Measurements from ENCODE around the gene METTL17.

METTL17 gene

GRCh38 chr14:21024585-21025370 lies 35.0 kb downstream of the METTL17 start, which contains the start of gene NDRG2:
Gene NDRG2, minus strand, starts transcription at chr14:21025061. Its CDS starts 1,746 bp downstream, at chr14:21023315.
- DNase-seq (ENCODE audit: extremely low read depth, low read depth), result no peak
- peak within 1 kb of the TSS; percentile 34 for H3K4me3 ChIP-seq (replicated peaks; ENCODE audit: low read depth, low read length)
- TF ChIP-seq, protein P1, sequence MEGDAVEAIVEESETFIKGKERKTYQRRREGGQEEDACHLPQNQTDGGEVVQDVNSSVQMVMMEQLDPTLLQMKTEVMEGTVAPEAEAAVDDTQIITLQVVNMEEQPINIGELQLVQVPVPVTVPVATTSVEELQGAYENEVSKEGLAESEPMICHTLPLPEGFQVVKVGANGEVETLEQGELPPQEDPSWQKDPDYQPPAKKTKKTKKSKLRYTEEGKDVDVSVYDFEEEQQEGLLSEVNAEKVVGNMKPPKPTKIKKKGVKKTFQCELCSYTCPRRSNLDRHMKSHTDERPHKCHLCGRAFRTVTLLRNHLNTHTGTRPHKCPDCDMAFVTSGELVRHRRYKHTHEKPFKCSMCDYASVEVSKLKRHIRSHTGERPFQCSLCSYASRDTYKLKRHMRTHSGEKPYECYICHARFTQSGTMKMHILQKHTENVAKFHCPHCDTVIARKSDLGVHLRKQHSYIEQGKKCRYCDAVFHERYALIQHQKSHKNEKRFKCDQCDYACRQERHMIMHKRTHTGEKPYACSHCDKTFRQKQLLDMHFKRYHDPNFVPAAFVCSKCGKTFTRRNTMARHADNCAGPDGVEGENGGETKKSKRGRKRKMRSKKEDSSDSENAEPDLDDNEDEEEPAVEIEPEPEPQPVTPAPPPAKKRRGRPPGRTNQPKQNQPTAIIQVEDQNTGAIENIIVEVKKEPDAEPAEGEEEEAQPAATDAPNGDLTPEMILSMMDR (IDR thresholded peaks at IDR 0.05; ENCODE audit: low read depth, low read length, missing control alignments), result no peak

GRCh38 chr14:21025371-21026273 lies 35.8 kb downstream of the METTL17 start:
- no peak for DNase-seq (ENCODE audit: extremely low read depth, low read depth)
- peak overlapping the region; percentile 34 for H3K4me3 ChIP-seq (replicated peaks; ENCODE audit: low read depth, low read length)
- TF ChIP-seq, protein P1 (IDR thresholded peaks at IDR 0.05; ENCODE audit: low read depth, low read length, missing control alignments), result no peak

DNA sequence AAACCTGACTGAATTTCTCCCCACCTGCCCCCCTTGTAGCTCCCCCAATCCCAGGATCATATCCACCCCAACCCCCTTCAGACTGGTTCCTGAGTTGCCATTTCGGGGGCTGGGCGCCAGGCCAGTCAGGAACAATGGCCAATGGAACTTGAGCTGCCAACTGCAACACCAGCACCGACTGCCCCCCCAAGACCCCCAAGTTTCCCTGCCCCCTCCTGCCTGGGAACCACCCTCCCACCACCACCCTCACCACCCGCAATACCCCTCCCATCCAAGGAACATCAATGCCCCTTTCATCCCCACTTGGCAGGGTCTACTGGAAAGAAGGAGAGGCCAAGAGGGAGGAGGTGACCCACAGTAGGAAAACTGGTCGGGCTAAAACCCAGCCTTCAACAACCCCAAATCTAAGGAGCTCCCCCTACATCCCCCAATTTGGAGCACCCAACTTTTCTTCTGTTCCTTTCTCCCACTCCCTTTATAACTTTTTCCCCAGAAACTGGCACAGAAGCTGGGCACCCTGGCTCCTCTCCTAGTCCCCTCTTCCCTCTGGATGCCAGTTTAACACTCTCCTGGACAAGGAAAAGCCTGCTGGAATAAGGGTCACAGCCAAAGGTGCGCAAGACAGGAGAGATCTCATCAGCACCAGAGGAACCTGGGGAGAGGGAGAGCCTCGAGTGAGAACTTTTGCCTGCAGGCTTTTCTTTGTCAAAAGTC lies 36.7 kb downstream of the METTL17 start:
- H3K4me3 ChIP-seq (replicated peaks; ENCODE audit: low read depth, low read length), result no peak overlapping the region
- TF ChIP-seq, protein P1 (IDR thresholded peaks at IDR 0.05; ENCODE audit: low read depth, low read length, missing control alignments), result no peak
- no peak for DNase-seq (ENCODE audit: extremely low read depth, low read depth)

DNA sequence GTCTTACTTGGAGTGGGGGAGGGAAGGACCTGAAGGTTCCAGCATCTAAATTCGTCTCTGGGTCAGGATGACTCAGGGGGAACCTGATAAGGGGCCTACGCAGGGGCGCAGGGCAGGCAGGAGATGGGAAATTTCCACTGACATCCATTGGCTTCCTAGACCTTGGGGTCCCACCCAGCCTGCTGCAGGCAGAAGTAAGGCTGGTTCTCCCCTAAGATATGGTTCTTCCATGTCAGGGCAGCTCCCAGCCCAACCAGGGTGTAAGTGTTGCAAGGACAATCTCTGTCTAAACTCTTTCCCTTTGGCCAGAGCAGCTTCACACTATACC lies 37.2 kb downstream of the METTL17 start:
- TF ChIP-seq, protein P1 (IDR thresholded peaks at IDR 0.05; ENCODE audit: low read depth, low read length, missing control alignments), result no peak
- DNase-seq (ENCODE audit: extremely low read depth, low read depth), result no peak
- H3K4me3 ChIP-seq (replicated peaks; ENCODE audit: low read depth, low read length), result no peak overlapping the region

GRCh38 chr14:21029917-21030316 lies 40.1 kb downstream of the METTL17 start, which contains the start of gene TPPP2:
Gene TPPP2, plus strand, starts transcription at chr14:21030217. Its CDS starts 365 bp downstream, at chr14:21030582.
- H3K4me3 ChIP-seq (replicated peaks; ENCODE audit: low read depth, low read length), result no peak within 1 kb of the TSS
- DNase-seq (ENCODE audit: extremely low read depth, low read depth), result no peak
- TF ChIP-seq, protein P1 (IDR thresholded peaks at IDR 0.05; ENCODE audit: low read depth, low read length, missing control alignments), result no peak

DNA sequence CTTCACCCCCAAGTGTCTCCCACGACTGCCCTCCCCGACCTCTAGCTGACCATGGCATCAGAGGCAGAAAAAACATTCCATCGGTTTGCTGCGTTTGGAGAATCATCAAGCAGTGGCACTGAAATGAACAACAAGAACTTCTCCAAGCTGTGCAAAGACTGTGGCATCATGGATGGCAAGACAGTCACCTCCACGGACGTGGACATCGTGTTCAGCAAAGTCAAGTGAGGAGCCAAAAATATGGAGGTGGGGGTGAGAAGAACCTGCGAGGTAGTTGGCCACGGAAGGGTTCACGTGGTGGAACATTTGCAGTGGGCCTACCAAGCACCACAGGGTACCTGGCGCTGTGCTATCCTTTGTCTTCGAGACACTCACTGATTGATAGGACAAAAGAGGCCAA lies 40.8 kb downstream of the METTL17 start:
- H3K4me3 ChIP-seq (replicated peaks; ENCODE audit: low read depth, low read length), result no peak overlapping the region
- no peak for DNase-seq (ENCODE audit: extremely low read depth, low read depth)
- TF ChIP-seq, protein P1 (IDR thresholded peaks at IDR 0.05; ENCODE audit: low read depth, low read length, missing control alignments), result no peak
